Dermis blood vessel endothelial cell (primary cell): Measurements from ENCODE around the gene ZNF878. TPM values are rescaled to one million over a fixed set of nuclear protein-coding genes. Genes with fewer than 3 reads are reported as not detected.
"Not testable (repeated sequence)": the region's sequence is repeated elsewhere in the genome, so short reads cannot be mapped to it uniquely, and the experiment has no call there.

Source experiments
- DNase-seq: peaks from one replicate; pipeline ENCODE4 v3.0.0; 2010
- total RNA-seq: library from RNA; depleted of rRNA; stranded (reverse); fragments of >200 nt; gene quantifications from 2 replicates; pipeline ENCODE4 v1.2.3, GENCODE V29; 2014

Gene ZNF878
- 0.17 and 0.70 TPM in 2 replicates for total RNA-seq

GRCh38 chr19:12052497-12053169, at the start of gene ZNF878:
Gene ZNF878 (minus strand): TSS chr19:12052961. CDS start chr19:12052801, 160 bp downstream.
- peak; percentile 54 for DNase-seq

GRCh38 chr19:12098040-12098439, 45.3 kb upstream of the ZNF878 start:
- DNase-seq, result no peak

GRCh38 chr19:12095111-12095790, 42.5 kb upstream of the ZNF878 start:
- DNase-seq, result no peak

- no peak for DNase-seq
Measured at GRCh38 chr19:12093777-12094176, 41.0 kb upstream of the ZNF878 start.

- DNase-seq, result no peak
Measured at GRCh38 chr19:12092956-12093355, 40.2 kb upstream of the ZNF878 start.

GRCh38 chr19:12092065-12092867, 39.5 kb upstream of the ZNF878 start:
- DNase-seq, result peak; percentile 81

GRCh38 chr19:12090807-12091206, 38.0 kb upstream of the ZNF878 start:
- peak; percentile 70 for DNase-seq

- DNase-seq, result no peak
Measured at GRCh38 chr19:12085074-12085818, 32.5 kb upstream of the ZNF878 start.

- not testable (repeated sequence) for DNase-seq
Measured at GRCh38 chr19:12083336-12083735, 30.6 kb upstream of the ZNF878 start.

- no peak for DNase-seq
Measured at GRCh38 chr19:12077375-12077774, 24.6 kb upstream of the ZNF878 start.

GRCh38 chr19:12076331-12076730, 23.6 kb upstream of the ZNF878 start:
- DNase-seq, result not testable (repeated sequence)

GRCh38 chr19:12075538-12076139, 22.9 kb upstream of the ZNF878 start:
- no peak for DNase-seq

GRCh38 chr19:12064590-12065538, 12.1 kb upstream of the ZNF878 start, which contains the start of gene ZNF844:
Gene ZNF844 (plus strand): TSS chr19:12064731. CDS start chr19:12064874, 143 bp downstream.
- DNase-seq, result peak; percentile 80

GRCh38 chr19:12055784-12056183, 3.0 kb upstream of the ZNF878 start:
- DNase-seq, result no peak

- peak; percentile 20 for DNase-seq
Measured at GRCh38 chr19:12052091-12052496, 667 bp downstream of the ZNF878 start.

- no peak for DNase-seq
Measured at GRCh38 chr19:12047868-12048267, 4.9 kb downstream of the ZNF878 start.

GRCh38 chr19:12043752-12044422, 8.9 kb downstream of the ZNF878 start:
- no peak for DNase-seq

- no peak for DNase-seq
Measured at GRCh38 chr19:12042893-12043292, 9.9 kb downstream of the ZNF878 start.

- peak; percentile 80 for DNase-seq
Measured at GRCh38 chr19:12035220-12036172, 17.3 kb downstream of the ZNF878 start, which contains the start of gene ZNF433. Gene ZNF433 (minus strand): TSS chr19:12035679. CDS start chr19:12035539, 140 bp downstream.
